ENCODE measurements around the gene MTO1.

GRCh38 chr6:73514746-73515110, 53.2 kb downstream of the MTO1 start:
- TF ChIP-seq NR1H2 (CRISPR knock-in tag; IDR thresholded peaks at IDR 0.05) = no peak
- TF ChIP-seq USF1 (CRISPR knock-in tag; IDR thresholded peaks at IDR 0.05) = no peak
- TF ChIP-seq KAT7 (CRISPR knock-in tag; IDR thresholded peaks at IDR 0.05; ENCODE audit: borderline replicate concordance) = no peak
- no peak for TF ChIP-seq ZNF121 (CRISPR knock-in tag; IDR thresholded peaks at IDR 0.05)
- TF ChIP-seq PRRX2 (CRISPR knock-in tag; IDR thresholded peaks at IDR 0.05) = peak; percentile 94; the same call in 1 of the 2 replicates
- TF ChIP-seq PRDM15 (CRISPR knock-in tag; IDR thresholded peaks at IDR 0.05) = no peak
- no peak for TF ChIP-seq CTCF (IDR thresholded peaks at IDR 0.05)
- no peak for TF ChIP-seq MLX (CRISPR knock-in tag; IDR thresholded peaks at IDR 0.05)
- no peak for TF ChIP-seq NR3C1 (CRISPR knock-in tag; conservative IDR thresholded peaks at IDR 0.05; ENCODE audit: low read depth)
- no peak for TF ChIP-seq ATF2 (CRISPR knock-in tag; IDR thresholded peaks at IDR 0.05; ENCODE audit: borderline replicate concordance, low read depth)
- no peak for TF ChIP-seq ATF3 (CRISPR knock-in tag; conservative IDR thresholded peaks at IDR 0.05)
- no peak for TF ChIP-seq E2F4 (CRISPR knock-in tag; IDR thresholded peaks at IDR 0.05; ENCODE audit: borderline replicate concordance, low read depth)
- peak; percentile 4; the same call in 1 of the 2 replicates for TF ChIP-seq EMX1 (CRISPR knock-in tag; IDR thresholded peaks at IDR 0.05)

All from WTC11 (cell line).